Mucosa of gallbladder (tissue), 1 donor: ENCODE results near the gene PHACTR4. TPM values are rescaled to one million over a fixed set of nuclear protein-coding genes. Genes with fewer than 3 reads are reported as not detected.
"Not testable (repeated sequence)": the region's sequence is repeated elsewhere in the genome, so short reads cannot be mapped to it uniquely, and the experiment has no call there.

Experiments
- DNase-seq: peaks from one replicate; pipeline ENCODE4 v3.0.0-alpha.2; 2020; ENCODE audit warnings: low spot score
- total RNA-seq: library from RNA; stranded (reverse); gene quantifications from one replicate; pipeline ENCODE4 v1.2.1, GENCODE V29; 2021
- donor health status: DM: no; HTN: no; CAD: no.

Gene PHACTR4
- total RNA-seq, 1 donor from 2014 or later: 36.5 TPM

- DNase-seq: peak; percentile 14
Observed at GRCh38 chr1:28370239-28371009, 884 bp downstream of the PHACTR4 start.

- DNase-seq: no peak
Observed at GRCh38 chr1:28371010-28371377, 1.5 kb downstream of the PHACTR4 start.

GRCh38 chr1:28373450-28373849 lies 3.9 kb downstream of the PHACTR4 start:
- DNase-seq: not testable (repeated sequence)

GRCh38 chr1:28374297-28374696 lies 4.8 kb downstream of the PHACTR4 start:
- DNase-seq: no peak

GRCh38 chr1:28375598-28375997 lies 6.1 kb downstream of the PHACTR4 start:
- DNase-seq: not testable (repeated sequence)

GRCh38 chr1:28376195-28376594 lies 6.7 kb downstream of the PHACTR4 start:
- not testable (repeated sequence) for DNase-seq

GRCh38 chr1:28378906-28379305 lies 9.4 kb downstream of the PHACTR4 start:
- no peak for DNase-seq

- DNase-seq: no peak
Observed at GRCh38 chr1:28380394-28380793, 10.9 kb downstream of the PHACTR4 start.

GRCh38 chr1:28383785-28384184 lies 14.2 kb downstream of the PHACTR4 start:
- not testable (repeated sequence) for DNase-seq

- no peak for DNase-seq
Observed at GRCh38 chr1:28392027-28392652, 22.6 kb downstream of the PHACTR4 start.

GRCh38 chr1:28394136-28394535 lies 24.6 kb downstream of the PHACTR4 start:
- DNase-seq: no peak

GRCh38 chr1:28395181-28395580 lies 25.6 kb downstream of the PHACTR4 start:
- DNase-seq: no peak

GRCh38 chr1:28401760-28402159 lies 32.2 kb downstream of the PHACTR4 start:
- DNase-seq: no peak

- DNase-seq: no peak
Observed at GRCh38 chr1:28409090-28409489, 39.5 kb downstream of the PHACTR4 start.

GRCh38 chr1:28411656-28412055 lies 42.1 kb downstream of the PHACTR4 start:
- DNase-seq: no peak

- DNase-seq: no peak
Observed at GRCh38 chr1:28412731-28413130, 43.2 kb downstream of the PHACTR4 start.

GRCh38 chr1:28416509-28417194 lies 47.1 kb downstream of the PHACTR4 start:
- DNase-seq: no peak

GRCh38 chr1:28417441-28417922 lies 47.9 kb downstream of the PHACTR4 start:
- DNase-seq: peak; percentile 14

- DNase-seq: no peak
Observed at GRCh38 chr1:28417926-28418637, 48.5 kb downstream of the PHACTR4 start.

GRCh38 chr1:28421744-28422143 lies 52.2 kb downstream of the PHACTR4 start:
- DNase-seq: no peak

GRCh38 chr1:28426831-28427230 lies 57.3 kb downstream of the PHACTR4 start:
- no peak for DNase-seq

- DNase-seq: no peak
Observed at GRCh38 chr1:28428012-28428411, 58.5 kb downstream of the PHACTR4 start.
